Body of pancreas (tissue), 4 donors: ENCODE data around the gene PTGS1. TPM values are rescaled to one million over a fixed set of nuclear protein-coding genes. Genes with fewer than 3 reads are reported as not detected.
A peak's percentile ranks its signal among the peaks of the same experiment; 100 is the strongest.
"Not testable (repeated sequence)": the region's sequence is repeated elsewhere in the genome, so short reads cannot be mapped to it uniquely, and the experiment has no call there.

Experiments used
- ATAC-seq: fragments of 150-250 bp; one replicate; pipeline ENCODE4 v1.9.1; 2016
- DNase-seq, 4 donors: peaks; one replicate each; pipeline ENCODE4 v3.0.0-alpha.2; 2019
- H3K27ac ChIP-seq, 4 donors: fragments of 200-600 bp; sonication (generic); 1 replicate in 3 of 4; 2 replicates in 1 of 4; pipeline versions ENCODE4 v1.5.1 to v1.6.1; 2016 to 2019; ENCODE audit warnings: mild to moderate bottlenecking in 1 of 4, mixed read lengths in 1 of 4, moderate library complexity in 1 of 4
- H3K27me3 ChIP-seq, 2 donors: fragments of 200-600 bp; sonication (generic); one replicate each; pipeline ENCODE4 v1.6.0; 2016; ENCODE audit warnings: mild to moderate bottlenecking in 1 of 2
- H3K36me3 ChIP-seq, 2 donors: fragments of 200-600 bp; sonication (generic); replicated peaks in 1 of 2; 2 replicates each; pipeline ENCODE4 v1.5.1; 2016; ENCODE audit warnings: low read depth in 2 of 2; ENCODE audit not compliant: insufficient read depth in 1 of 2
- H3K4me1 ChIP-seq: fragments of 200-600 bp; sonication (generic); one replicate; pipeline ENCODE4 v1.6.0; 2016
- H3K4me3 ChIP-seq, 2 donors: fragments of 200-600 bp; sonication (generic); 1 replicate in 1 of 2; 2 replicates in 1 of 2; pipeline ENCODE4 v1.5.1; 2016 to 2019
- H3K9me3 ChIP-seq, 3 donors: fragments of 200-600 bp; sonication (generic); 1 replicate in 2 of 3; 2 replicates in 1 of 3; pipeline ENCODE4 v1.5.1; 2016
- CTCF ChIP-seq, 7 experiments: fragments of 450-650 bp in 4 of 7; fragments of 200-600 bp in 3 of 7; sonication (generic) in 3 of 7; IDR thresholded peaks; one replicate each; pipeline ENCODE4 v1.5.1; 2016 to 2019; ENCODE audit warnings: antibody characterized with exemption in 7 of 7
- POLR2A ChIP-seq, 3 donors: fragments of 450-650 bp; IDR thresholded peaks; one replicate each; pipeline ENCODE4 v1.6.1; 2016; ENCODE audit warnings: antibody characterized with exemption in 3 of 3, mild to moderate bottlenecking in 2 of 3
- WGBS, 2 donors: methylation state at CpG; one replicate each; pipeline ENCODE4 v1.1.5; 2017; 5-methylcytosine and 5-hydroxymethylcytosine counted together
- intact Hi-C: fragments of 100-400 bp; cut with DNase I; formaldehyde crosslinking; loops from one replicate; pipeline ENCODE4 v1.15.1; 2023
- total RNA-seq, 2 donors: library from RNA; depleted of rRNA; stranded (reverse); fragments of >200 nt; gene quantifications; one replicate each; pipeline ENCODE4 v1.1.0, GENCODE V29; 2016

PTGS1 gene
- total RNA-seq, 2 donors from 2014 or later, result 2.1 to 3.0 TPM

DNA sequence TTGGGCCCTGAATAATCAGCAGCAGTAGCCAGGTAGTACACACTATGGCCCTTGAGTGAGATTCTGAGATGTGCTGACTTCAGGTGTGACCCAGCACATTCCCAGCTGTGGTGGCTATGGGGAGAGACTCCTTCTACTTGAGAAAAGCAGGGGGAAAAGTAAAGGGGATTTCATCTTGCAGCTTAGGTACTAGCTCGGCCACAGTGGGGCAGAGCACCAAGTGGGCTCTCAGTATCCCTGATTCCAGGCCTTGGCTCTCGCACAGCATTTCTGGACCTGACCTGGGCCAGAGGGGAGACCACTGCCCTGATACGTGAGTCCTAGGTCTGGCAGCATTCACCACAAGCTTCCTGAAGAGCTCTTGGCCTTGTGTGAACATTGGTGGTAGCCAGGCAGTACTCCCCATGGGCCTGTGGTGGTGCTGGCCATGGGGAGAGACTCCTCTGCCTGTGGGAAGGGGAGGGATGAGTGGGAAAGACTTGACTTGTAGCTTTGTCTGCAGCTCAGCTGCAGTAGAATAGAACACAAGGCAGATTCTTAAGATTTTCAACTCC, 27.6 kb downstream of the PTGS1 start:
- H3K4me1 ChIP-seq, result no peaks in the 10 kb centered on the region
- intact Hi-C loops, result no loop called here
- no peak overlapping the region for H3K27ac ChIP-seq
- DNase-seq, result no peak
- no peak overlapping the region for H3K4me3 ChIP-seq
- no peaks in the 10 kb centered on the region for H3K9me3 ChIP-seq
- no peaks in the 10 kb centered on the region for H3K36me3 ChIP-seq
- WGBS, 2 donors, result 72 to 76% methylated on average over 3 of the region's 3 CpGs
- TF ChIP-seq CTCF (IDR thresholded peaks at IDR 0.05) (no peak), POLR2A (IDR thresholded peaks at IDR 0.05) (no peak)
- ATAC-seq, result no peak
- no peaks in the 10 kb centered on the region for H3K27me3 ChIP-seq

GRCh38 chr9:122401896-122402295, 31.1 kb downstream of the PTGS1 start:
- 81 to 82% methylated on average over 8 of the region's 8 CpGs for WGBS, 2 donors
- TF ChIP-seq CTCF (IDR thresholded peaks at IDR 0.05), result no peak
- TF ChIP-seq POLR2A (IDR thresholded peaks at IDR 0.05), result no peak

GRCh38 chr9:122402403-122402871, 31.6 kb downstream of the PTGS1 start:
- Histone ChIP-seq H3K36me3 (no peaks in the 10 kb centered on the region), H3K27ac (no peak overlapping the region), H3K9me3 (no peaks in the 10 kb centered on the region), H3K4me3 (no peak overlapping the region), H3K4me1 (no peaks in the 10 kb centered on the region), H3K27me3 (no peaks in the 10 kb centered on the region)
- no peak for DNase-seq
- peak; percentile 4 for ATAC-seq
- 31 to 43% methylated on average over 3 of the region's 3 CpGs for WGBS, 2 donors
- no peak for TF ChIP-seq CTCF (IDR thresholded peaks at IDR 0.05)
- TF ChIP-seq POLR2A (IDR thresholded peaks at IDR 0.05), result no peak
- intact Hi-C loops, result no loop called here

More at GRCh38 chr9:122401896-122402295, 31.1 kb downstream of the PTGS1 start:
- intact Hi-C loops, result no loop called here
- Histone ChIP-seq H3K36me3 (no peaks in the 10 kb centered on the region), H3K4me1 (no peaks in the 10 kb centered on the region), H3K27me3 (no peaks in the 10 kb centered on the region), H3K27ac (no peak overlapping the region), H3K4me3 (no peak overlapping the region), H3K9me3 (no peaks in the 10 kb centered on the region)
- ATAC-seq, result no peak
- no peak for DNase-seq

GRCh38 chr9:122402874-122403273, 32.0 kb downstream of the PTGS1 start:
- Histone ChIP-seq H3K4me3 (no peak overlapping the region), H3K36me3 (no peaks in the 10 kb centered on the region), H3K27me3 (no peaks in the 10 kb centered on the region), H3K4me1 (no peaks in the 10 kb centered on the region), H3K9me3 (no peaks in the 10 kb centered on the region), H3K27ac (no peak overlapping the region)
- ATAC-seq (no peak), DNase-seq (no peak)
- TF ChIP-seq POLR2A (IDR thresholded peaks at IDR 0.05), result no peak
- no peak for TF ChIP-seq CTCF (IDR thresholded peaks at IDR 0.05)
- WGBS, 2 donors, result 83 to 85% methylated on average over 3 of the region's 3 CpGs
- intact Hi-C loops, result no loop called here

DNA sequence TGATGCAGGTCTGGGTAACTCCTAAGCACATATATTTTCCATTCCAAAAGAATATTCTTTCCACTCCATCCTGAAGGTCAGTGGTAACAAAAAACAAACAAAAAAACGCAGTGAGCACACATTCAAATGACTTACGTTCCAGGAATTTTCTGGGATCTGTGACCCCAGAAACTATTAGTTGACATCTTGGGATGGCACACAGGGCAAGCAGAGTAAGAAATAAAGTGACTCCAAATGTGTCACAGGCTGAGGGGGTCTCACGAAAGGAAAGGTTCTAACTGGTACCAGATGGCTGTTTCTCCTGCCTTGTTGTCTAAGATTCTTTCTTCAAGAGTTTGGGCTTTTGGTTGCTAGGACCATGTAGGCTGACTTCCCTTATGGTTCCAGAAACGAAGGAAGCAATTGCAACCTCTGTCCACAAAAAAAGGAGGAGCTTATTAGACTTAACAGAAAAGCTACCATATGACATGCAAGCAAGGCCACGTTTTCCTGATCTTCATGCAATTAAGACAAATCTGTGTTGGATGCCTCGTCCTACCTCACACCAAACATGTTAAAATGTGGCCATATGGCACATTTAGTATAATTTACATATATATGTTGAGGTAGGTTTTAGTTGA, 32.7 kb downstream of the PTGS1 start:
- TF ChIP-seq CTCF (IDR thresholded peaks at IDR 0.05) (no peak), POLR2A (IDR thresholded peaks at IDR 0.05) (no peak)
- H3K27ac ChIP-seq, result no peak overlapping the region
- intact Hi-C loops, result no loop called here
- ATAC-seq (no peak), DNase-seq (no peak)
- H3K27me3 ChIP-seq, result no peaks in the 10 kb centered on the region
- WGBS, 2 donors, result 48 to 54% methylated on average over 6 of the region's 6 CpGs
- H3K36me3 ChIP-seq, result no peaks in the 10 kb centered on the region
- H3K4me1 ChIP-seq, result no peaks in the 10 kb centered on the region
- no peak overlapping the region for H3K4me3 ChIP-seq
- no peaks in the 10 kb centered on the region for H3K9me3 ChIP-seq

DNA sequence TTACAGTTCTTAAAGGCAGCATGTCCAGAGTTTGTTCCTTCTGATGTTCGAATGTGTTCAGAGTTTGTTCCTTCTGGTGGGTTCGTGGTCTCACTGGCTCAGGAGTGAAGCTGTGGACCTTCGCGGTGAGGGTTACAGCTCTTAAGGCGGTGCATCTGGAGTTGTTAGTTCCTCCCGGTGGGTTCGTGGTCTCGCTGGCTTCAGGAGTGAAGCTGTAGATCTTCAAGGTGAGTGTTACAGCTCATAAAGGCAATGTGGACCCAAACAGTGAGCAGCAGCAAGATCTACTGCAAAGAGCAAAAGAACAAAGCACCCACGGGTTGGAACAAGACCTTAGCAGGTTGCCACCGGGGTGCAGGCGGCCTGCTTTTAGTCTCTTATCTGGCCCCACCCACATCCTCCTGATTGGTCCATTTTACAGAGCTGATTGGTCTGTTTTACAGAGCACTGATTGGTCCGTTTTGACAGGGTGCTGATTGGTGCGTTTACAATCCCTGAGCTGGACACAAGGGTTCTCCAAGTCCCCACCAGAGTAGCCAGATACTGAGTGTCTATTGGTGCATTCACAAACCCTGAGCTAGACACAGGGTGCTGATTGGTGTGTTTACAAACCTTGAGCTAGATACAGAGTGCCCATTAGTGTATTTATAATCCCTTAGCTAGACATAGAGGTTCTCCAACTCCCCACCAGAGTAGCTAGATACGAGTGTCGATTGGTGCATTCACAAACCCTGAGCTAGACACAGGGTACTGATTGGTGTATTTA, 34.7 kb downstream of the PTGS1 start:
- ATAC-seq, DNase-seq, H3K9me3 ChIP-seq, H3K27me3 ChIP-seq, intact Hi-C loops, H3K4me1 ChIP-seq, H3K4me3 ChIP-seq, H3K36me3 ChIP-seq, H3K27ac ChIP-seq: not testable (repeated sequence)
- WGBS, 2 donors, result 67 to 78% methylated on average over 9 to 15 of the region's 15 CpGs
